Fibroblast of mammary gland (primary cell): Measurements from ENCODE around the gene SLC30A5.
"Not testable (repeated sequence)": the region's sequence is repeated elsewhere in the genome, so short reads cannot be mapped to it uniquely, and the experiment has no call there.

ENCODE experiments used
- DNase-seq: peaks from one replicate; pipeline ENCODE4 v3.0.0-alpha.2; 2010; ENCODE audit warnings: low read depth
- H3K4me3 ChIP-seq: 2 replicates; pipeline ENCODE4 v1.5.1; 2011; ENCODE audit warnings: low read depth, mild to moderate bottlenecking, low read length, moderate library complexity; ENCODE audit not compliant: control insufficient read depth
- CTCF ChIP-seq: conservative IDR thresholded peaks from 2 replicates; pipeline ENCODE4 v1.5.1; 2011; ENCODE audit warnings: low read depth, low read length, inconsistent platforms; ENCODE audit not compliant: control insufficient read depth, insufficient read depth

SLC30A5 gene

GRCh38 chr5:69130241-69130640, 36.4 kb downstream of the SLC30A5 start:
- no peak overlapping the region for H3K4me3 ChIP-seq
- DNase-seq, result no peak
- no peak for TF ChIP-seq CTCF

GRCh38 chr5:69131304-69131703, 37.5 kb downstream of the SLC30A5 start:
- DNase-seq, result no peak
- TF ChIP-seq CTCF, result no peak
- no peak overlapping the region for H3K4me3 ChIP-seq

GRCh38 chr5:69134126-69134525, 40.3 kb downstream of the SLC30A5 start:
- TF ChIP-seq CTCF, result no peak

GRCh38 chr5:69136293-69136692, 42.5 kb downstream of the SLC30A5 start:
- no peak for TF ChIP-seq CTCF
- no peak overlapping the region for H3K4me3 ChIP-seq
- DNase-seq, result peak; percentile 10

More at GRCh38 chr5:69134126-69134525, 40.3 kb downstream of the SLC30A5 start:
- no peak for DNase-seq
- H3K4me3 ChIP-seq, result no peak overlapping the region

- DNase-seq, result not testable (repeated sequence)
Measured at GRCh38 chr5:69137208-69137607, 43.4 kb downstream of the SLC30A5 start.

GRCh38 chr5:69137807-69138206, 44.0 kb downstream of the SLC30A5 start:
- DNase-seq, result no peak
- TF ChIP-seq CTCF, result no peak

More at GRCh38 chr5:69137208-69137607, 43.4 kb downstream of the SLC30A5 start:
- H3K4me3 ChIP-seq, result not testable (repeated sequence)

GRCh38 chr5:69138766-69139165, 45.0 kb downstream of the SLC30A5 start:
- no peak for DNase-seq
- TF ChIP-seq CTCF, result no peak
- no peak overlapping the region for H3K4me3 ChIP-seq

More at GRCh38 chr5:69137807-69138206, 44.0 kb downstream of the SLC30A5 start:
- no peak overlapping the region for H3K4me3 ChIP-seq

GRCh38 chr5:69140239-69140638, 46.4 kb downstream of the SLC30A5 start:
- DNase-seq, H3K4me3 ChIP-seq: not testable (repeated sequence)
